SH-SY5Y (cell line): ENCODE results near the gene TMEM101.

ENCODE experiments used
- GATA2 ChIP-seq: IDR thresholded peaks from 2 replicates; pipeline ENCODE4 v1.6.1; 2011; ENCODE audit warnings: mild to moderate bottlenecking, low read depth, low read length
- GATA3 ChIP-seq: IDR thresholded peaks from 2 replicates; pipeline ENCODE4 v1.6.1; 2011; ENCODE audit warnings: low read depth, mild to moderate bottlenecking, low read length, moderate library complexity

- no peak for TF ChIP-seq GATA3
- TF ChIP-seq GATA2: no peak
Measured at GRCh38 chr17:43966276-43966675, 48.5 kb downstream of the TMEM101 start.
